WTC11 (cell line): ENCODE data around the gene MRPS16.

Experiments
- CREM ChIP-seq: sonication (generic); formaldehyde crosslinking; IDR thresholded peaks from 2 replicates; pipeline ENCODE4 v1.8.1; 2022; ENCODE audit warnings: mild to moderate bottlenecking, missing genetic modification reagents, moderate library complexity
- FOXP1 ChIP-seq: sonication (generic); formaldehyde crosslinking; IDR thresholded peaks from 2 replicates; pipeline ENCODE4 v1.8.0; 2022; ENCODE audit warnings: missing genetic modification reagents, mild to moderate bottlenecking, moderate library complexity, borderline replicate concordance
- TF ChIP-seq, protein P1 (sequence below): fragments of 200-600 bp; IDR thresholded peaks from 2 replicates; pipeline ENCODE4 v1.8.0; 2022; ENCODE audit warnings: antibody characterized with exemption

DNA sequence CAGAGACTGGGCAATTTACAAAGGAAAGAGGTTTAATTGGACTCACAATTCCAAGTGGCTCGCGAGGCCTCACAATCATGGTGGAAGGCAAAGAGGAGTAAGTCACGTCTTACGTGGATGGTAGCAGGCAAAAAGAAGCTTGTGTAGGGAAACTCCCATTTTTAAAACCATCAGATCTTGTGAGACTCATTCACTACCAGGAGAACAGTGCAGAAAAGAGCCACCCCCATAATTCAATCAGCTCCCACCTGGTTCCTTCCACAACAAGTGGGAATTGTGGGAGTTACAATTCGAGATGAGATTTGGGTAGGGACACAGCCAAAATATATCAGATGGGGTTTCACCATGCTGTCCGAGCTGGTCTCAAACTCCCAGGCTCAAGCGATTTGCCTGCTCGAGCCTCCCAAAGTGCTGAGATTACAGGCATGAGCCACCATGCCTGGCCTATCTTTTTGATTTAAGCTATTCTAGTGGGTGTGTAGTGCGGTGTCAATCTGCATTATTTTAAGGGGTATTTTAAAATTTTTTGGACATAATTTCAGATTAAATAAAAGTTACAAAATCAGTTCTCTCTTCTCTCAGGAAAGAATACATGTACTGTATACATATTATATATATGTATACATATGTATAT lies 9.0 kb upstream of the MRPS16 start:
- TF ChIP-seq, protein P1, sequence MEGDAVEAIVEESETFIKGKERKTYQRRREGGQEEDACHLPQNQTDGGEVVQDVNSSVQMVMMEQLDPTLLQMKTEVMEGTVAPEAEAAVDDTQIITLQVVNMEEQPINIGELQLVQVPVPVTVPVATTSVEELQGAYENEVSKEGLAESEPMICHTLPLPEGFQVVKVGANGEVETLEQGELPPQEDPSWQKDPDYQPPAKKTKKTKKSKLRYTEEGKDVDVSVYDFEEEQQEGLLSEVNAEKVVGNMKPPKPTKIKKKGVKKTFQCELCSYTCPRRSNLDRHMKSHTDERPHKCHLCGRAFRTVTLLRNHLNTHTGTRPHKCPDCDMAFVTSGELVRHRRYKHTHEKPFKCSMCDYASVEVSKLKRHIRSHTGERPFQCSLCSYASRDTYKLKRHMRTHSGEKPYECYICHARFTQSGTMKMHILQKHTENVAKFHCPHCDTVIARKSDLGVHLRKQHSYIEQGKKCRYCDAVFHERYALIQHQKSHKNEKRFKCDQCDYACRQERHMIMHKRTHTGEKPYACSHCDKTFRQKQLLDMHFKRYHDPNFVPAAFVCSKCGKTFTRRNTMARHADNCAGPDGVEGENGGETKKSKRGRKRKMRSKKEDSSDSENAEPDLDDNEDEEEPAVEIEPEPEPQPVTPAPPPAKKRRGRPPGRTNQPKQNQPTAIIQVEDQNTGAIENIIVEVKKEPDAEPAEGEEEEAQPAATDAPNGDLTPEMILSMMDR = no peak
- TF ChIP-seq FOXP1 (CRISPR knock-in tag) (no peak), CREM (CRISPR knock-in tag) (no peak)
